ENCODE data around the gene SLC25A21. TPM values are rescaled to one million over a fixed set of nuclear protein-coding genes. Genes with fewer than 3 reads are reported as not detected.
"Not testable (repeated sequence)": the region's sequence is repeated elsewhere in the genome, so short reads cannot be mapped to it uniquely, and the experiment has no call there.

Gene SLC25A21
- total RNA-seq, 1 donor from 2014 or later, result not detected

DNA sequence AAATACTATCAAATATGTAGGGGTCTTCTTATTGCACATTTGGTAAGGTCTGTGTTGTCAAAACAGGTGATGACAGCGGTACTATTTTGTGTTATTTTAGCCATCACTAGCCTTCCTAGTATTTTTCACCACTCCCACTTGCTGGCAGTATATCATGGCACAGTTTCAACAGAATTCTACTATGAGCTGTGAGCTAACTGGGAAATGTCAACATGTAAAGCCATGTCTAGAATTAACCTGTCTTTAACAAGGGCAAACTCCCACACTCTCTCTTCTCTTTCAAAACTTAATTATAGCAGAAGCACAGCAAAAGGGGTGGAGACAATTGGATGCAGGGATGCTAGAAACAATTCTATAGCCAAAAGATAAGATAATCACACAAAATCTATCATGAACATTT is 257.3 kb downstream of the SLC25A21 start:
- intact Hi-C loops (cut with micrococcal nuclease), result no loop called here
- H3K27ac Mint-ChIP-seq, result no peak overlapping the region
- DNase-seq, result no peak
- no peaks in the 10 kb centered on the region for H3K4me1 Mint-ChIP-seq
- H3K27me3 Mint-ChIP-seq, result no peaks in the 10 kb centered on the region
- no peak overlapping the region for H3K4me3 Mint-ChIP-seq
- no peaks in the 10 kb centered on the region for H3K9me3 Mint-ChIP-seq
- H3K36me3 Mint-ChIP-seq (ENCODE audit: low read depth), result no peaks in the 10 kb centered on the region

DNA sequence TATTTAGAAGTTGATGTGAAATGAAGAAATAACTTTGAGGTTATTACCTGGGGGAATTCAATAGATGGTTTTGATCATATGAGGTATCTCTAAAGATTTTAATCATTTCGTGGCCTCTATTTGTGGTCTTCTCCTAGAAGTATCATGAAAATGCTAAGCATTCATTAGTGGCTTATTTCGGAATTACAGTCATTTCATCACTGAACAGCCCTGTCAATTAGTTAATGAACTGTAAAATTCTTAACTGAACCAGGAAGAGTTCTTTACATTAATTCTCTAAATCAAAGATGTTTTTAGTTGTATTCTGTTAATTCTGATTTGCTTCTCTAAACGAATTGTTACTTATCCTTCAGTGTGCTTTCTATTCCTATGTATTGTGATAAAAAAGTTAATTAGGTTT is 261.8 kb downstream of the SLC25A21 start:
- intact Hi-C loops (cut with micrococcal nuclease), result no loop called here
- Mint-ChIP-seq H3K27me3 (no peaks in the 10 kb centered on the region), H3K9me3 (no peaks in the 10 kb centered on the region), H3K27ac (no peak overlapping the region), H3K36me3 (ENCODE audit: low read depth) (no peaks in the 10 kb centered on the region), H3K4me1 (no peaks in the 10 kb centered on the region), H3K4me3 (no peak overlapping the region)
- no peak for DNase-seq

DNA sequence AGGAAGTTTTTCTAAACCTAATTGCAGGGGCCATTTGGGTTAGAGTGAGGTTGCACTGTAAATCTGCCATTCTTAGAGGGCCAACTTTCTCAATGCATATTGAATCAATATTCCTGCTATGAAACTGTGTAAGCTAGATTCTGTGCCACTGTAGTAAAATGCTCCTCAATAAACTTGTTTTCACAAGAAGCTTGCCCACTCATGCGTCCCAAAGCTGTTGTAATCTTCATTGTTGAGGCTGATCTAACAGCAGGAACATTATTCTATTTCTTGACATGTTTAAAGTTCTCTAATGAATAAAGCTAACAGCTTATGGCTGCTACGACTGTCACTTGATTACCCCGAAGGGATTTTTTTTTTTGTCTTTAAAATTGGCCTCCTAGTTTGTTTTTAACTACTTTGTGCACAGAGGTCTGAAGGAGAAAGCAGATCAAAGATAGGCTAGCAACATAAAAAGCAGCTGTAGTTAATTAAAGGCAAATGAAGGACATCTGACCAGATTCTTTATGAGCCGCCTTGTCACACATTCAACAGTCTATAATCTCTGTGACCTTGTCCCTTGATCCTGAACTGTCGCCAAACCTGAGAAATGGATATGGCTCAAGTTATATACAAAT is 267.0 kb downstream of the SLC25A21 start:
- no peak for DNase-seq
- intact Hi-C loops (cut with micrococcal nuclease), result no loop called here
- Mint-ChIP-seq H3K27ac (no peak overlapping the region), H3K9me3 (no peaks in the 10 kb centered on the region), H3K27me3 (no peaks in the 10 kb centered on the region), H3K4me1 (no peaks in the 10 kb centered on the region), H3K4me3 (no peak overlapping the region), H3K36me3 (ENCODE audit: low read depth) (no peaks in the 10 kb centered on the region)

DNA sequence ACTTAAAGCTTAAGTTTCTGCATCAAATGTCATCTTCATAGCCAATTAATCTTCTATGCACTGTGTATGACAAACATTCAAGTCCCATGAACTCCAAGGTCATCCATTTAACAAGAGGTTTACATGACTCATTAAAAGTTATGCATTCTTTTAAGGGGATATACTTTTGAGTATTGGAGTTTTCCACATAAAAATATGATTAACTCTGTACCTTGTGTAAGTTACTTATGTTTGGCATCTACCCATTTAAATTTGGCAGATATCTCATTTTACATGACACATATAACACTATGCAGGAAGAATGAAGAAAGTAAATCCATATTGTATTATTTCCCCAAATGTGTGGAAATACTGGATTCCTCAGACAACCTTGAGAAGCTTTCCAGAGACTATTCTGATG is 270.5 kb downstream of the SLC25A21 start:
- intact Hi-C loops (cut with micrococcal nuclease), result no loop called here
- H3K27ac Mint-ChIP-seq, result no peak overlapping the region
- H3K4me3 Mint-ChIP-seq, result no peak overlapping the region
- H3K9me3 Mint-ChIP-seq, result peaks cover 3% of the 10 kb centered on the region
- H3K27me3 Mint-ChIP-seq, result no peaks in the 10 kb centered on the region
- H3K36me3 Mint-ChIP-seq (ENCODE audit: low read depth), result no peaks in the 10 kb centered on the region
- DNase-seq, result no peak
- H3K4me1 Mint-ChIP-seq, result no peaks in the 10 kb centered on the region

DNA sequence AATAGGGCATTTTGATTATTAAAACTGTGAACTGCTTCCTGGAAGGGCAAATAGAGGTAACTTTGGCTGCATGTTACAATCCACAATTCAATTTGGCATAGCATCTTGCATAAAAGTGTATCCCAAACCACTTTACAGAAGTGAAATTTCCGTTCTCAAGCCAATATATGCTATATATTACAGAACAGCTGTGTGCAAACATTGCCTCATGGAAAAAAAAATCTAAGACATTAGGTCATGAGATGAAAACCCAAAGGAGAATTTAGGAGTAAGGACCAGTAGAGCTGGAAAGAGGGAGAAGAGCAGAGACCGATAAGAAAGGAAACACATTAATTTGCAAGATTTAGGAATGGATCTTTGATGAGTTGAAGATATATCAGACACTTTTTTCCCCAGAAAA is 271.6 kb downstream of the SLC25A21 start:
- H3K4me1 Mint-ChIP-seq, result no peaks in the 10 kb centered on the region
- no peak overlapping the region for H3K27ac Mint-ChIP-seq
- H3K27me3 Mint-ChIP-seq, result no peaks in the 10 kb centered on the region

DNA sequence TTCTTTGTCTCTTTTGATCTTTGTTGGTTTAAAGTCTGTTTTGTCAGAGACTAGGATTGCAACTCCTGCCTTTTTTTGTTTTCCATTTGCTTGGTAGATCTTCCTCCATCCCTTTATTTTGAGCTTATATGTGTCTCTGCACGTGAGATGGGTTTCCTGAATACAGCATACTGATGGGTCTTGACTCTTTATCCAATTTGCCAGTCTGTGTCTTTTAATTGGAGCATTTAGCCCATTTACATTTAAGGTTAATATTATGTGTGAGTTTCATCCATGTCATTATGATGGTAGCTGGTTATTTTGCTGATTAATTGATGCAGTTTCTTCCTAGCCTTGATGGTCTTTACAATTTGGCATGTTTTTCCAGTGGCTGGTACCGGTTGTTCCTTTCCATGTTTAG is 276.1 kb downstream of the SLC25A21 start:
- H3K4me3 Mint-ChIP-seq; H3K27me3 Mint-ChIP-seq; H3K36me3 Mint-ChIP-seq (ENCODE audit: low read depth); H3K4me1 Mint-ChIP-seq; H3K9me3 Mint-ChIP-seq; intact Hi-C loops (cut with micrococcal nuclease); H3K27ac Mint-ChIP-seq; DNase-seq: not testable (repeated sequence)

More for the DNA sequence above, 271.6 kb downstream of the SLC25A21 start:
- Mint-ChIP-seq H3K36me3 (ENCODE audit: low read depth) (no peaks in the 10 kb centered on the region), H3K9me3 (peaks cover 3% of the 10 kb centered on the region), H3K4me3 (no peak overlapping the region)
- intact Hi-C loops (cut with micrococcal nuclease), result no loop called here
- DNase-seq, result no peak

DNA sequence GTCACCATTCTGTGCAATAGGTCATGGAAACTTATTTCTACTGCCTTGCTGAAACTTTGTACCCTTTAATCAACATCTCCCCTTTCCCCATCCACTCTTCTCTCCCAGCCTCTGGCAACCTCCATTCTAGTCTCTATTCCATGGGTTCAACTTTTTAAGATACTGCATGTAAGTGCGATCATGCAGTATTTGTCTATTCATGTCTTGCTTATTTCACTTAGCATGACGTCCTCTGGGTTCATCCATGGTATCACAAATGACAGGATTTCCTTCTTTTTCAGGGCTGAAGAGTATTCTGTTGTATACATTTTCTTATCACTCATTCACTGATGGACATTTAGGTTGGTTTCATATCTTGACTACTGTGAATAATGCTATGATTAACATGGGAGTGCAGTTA is 288.4 kb downstream of the SLC25A21 start:
- Mint-ChIP-seq H3K27ac (no peak overlapping the region), H3K4me3 (no peak overlapping the region), H3K36me3 (ENCODE audit: low read depth) (no peaks in the 10 kb centered on the region), H3K9me3 (peaks cover 3% of the 10 kb centered on the region), H3K27me3 (no peaks in the 10 kb centered on the region), H3K4me1 (no peaks in the 10 kb centered on the region)
- intact Hi-C loops (cut with micrococcal nuclease), result no loop called here
- DNase-seq, result no peak

DNA sequence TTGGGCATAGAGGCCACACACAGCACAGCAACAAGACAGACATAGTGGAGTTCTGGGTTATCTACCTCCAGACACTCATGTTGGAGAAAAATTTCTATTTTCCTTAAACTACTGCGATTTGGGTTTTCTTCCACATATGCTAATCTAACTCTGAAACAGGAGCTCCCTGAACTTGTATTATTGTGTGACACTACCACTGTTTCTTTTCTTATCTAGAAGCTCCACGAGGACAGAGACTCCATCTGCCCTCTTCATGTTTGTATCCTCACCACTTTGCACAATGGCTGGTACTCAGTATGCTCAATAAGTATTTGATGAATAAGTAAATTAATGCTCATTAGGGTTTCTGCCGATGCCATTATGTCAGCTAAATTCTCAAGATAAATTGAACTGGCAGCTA is 292.1 kb downstream of the SLC25A21 start:
- intact Hi-C loops (cut with micrococcal nuclease), result no loop called here
- DNase-seq, result no peak
- H3K27ac Mint-ChIP-seq, result no peak overlapping the region
- no peaks in the 10 kb centered on the region for H3K4me1 Mint-ChIP-seq
- no peak overlapping the region for H3K4me3 Mint-ChIP-seq
- no peaks in the 10 kb centered on the region for H3K36me3 Mint-ChIP-seq (ENCODE audit: low read depth)
- H3K9me3 Mint-ChIP-seq, result peaks cover 3% of the 10 kb centered on the region
- H3K27me3 Mint-ChIP-seq, result no peaks in the 10 kb centered on the region

DNA sequence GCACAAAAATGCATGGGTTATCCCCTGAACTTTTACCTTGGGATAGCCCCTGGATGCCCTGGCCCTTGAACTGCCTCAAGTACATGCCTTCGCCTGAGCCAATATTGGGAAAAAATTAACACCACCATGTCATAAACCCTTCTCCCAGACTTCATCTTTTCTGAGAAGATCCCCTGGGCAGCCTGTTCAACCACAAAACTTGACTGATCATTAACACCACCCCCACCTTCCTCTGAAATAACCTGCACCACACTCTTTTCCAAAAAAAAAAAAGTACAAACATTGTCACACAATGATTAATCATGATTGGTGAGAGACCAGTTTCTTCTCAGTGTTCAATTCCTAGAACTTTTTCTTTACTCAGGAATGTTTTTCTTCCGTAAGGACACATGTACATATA is 292.8 kb downstream of the SLC25A21 start:
- no peak overlapping the region for H3K4me3 Mint-ChIP-seq
- DNase-seq, result no peak
- H3K4me1 Mint-ChIP-seq, result no peaks in the 10 kb centered on the region
- intact Hi-C loops (cut with micrococcal nuclease), result no loop called here
- H3K9me3 Mint-ChIP-seq, result peaks cover 3% of the 10 kb centered on the region
- no peak overlapping the region for H3K27ac Mint-ChIP-seq
- no peaks in the 10 kb centered on the region for H3K36me3 Mint-ChIP-seq (ENCODE audit: low read depth)
- no peaks in the 10 kb centered on the region for H3K27me3 Mint-ChIP-seq

DNA sequence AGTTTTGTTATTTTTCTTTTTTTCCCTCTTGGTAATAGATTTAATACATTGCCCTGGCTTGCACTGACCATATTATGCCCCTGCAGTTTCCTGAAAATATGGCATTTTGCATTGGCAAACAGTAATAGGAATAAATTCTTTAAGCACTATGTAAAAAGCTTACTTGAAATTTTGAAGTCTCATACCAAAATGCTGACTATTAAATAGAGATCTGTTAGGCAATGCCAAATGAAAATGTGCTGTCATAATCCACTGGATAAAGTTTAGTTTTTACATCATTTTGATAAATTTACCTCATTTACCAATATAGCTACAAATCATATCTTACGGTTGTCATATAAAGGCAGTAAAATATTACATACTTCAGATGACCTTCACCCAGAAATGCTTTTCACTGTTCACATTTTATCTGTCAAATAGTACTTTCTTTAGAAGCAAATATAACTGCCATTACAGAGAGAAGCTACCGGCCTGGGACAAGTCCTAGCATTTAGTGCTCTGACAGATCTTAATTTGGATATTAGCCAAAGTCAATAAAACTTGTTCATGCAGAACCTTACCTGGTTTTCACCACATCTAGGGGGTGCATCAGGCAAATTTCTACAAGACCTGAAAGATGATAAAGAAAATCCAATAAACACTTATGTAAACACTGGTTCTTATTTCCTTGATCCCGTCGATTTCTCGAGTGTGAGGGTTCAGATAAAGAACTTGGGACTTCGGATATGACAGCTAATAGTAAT is 297.8 kb downstream of the SLC25A21 start:
- no peaks in the 10 kb centered on the region for H3K4me1 Mint-ChIP-seq
- no peak for DNase-seq
- H3K4me3 Mint-ChIP-seq, result no peak overlapping the region
- H3K36me3 Mint-ChIP-seq (ENCODE audit: low read depth), result no peaks in the 10 kb centered on the region
- no peaks in the 10 kb centered on the region for H3K27me3 Mint-ChIP-seq
- no peaks in the 10 kb centered on the region for H3K9me3 Mint-ChIP-seq
- intact Hi-C loops (cut with micrococcal nuclease), result no loop called here
- H3K27ac Mint-ChIP-seq, result no peak overlapping the region

DNA sequence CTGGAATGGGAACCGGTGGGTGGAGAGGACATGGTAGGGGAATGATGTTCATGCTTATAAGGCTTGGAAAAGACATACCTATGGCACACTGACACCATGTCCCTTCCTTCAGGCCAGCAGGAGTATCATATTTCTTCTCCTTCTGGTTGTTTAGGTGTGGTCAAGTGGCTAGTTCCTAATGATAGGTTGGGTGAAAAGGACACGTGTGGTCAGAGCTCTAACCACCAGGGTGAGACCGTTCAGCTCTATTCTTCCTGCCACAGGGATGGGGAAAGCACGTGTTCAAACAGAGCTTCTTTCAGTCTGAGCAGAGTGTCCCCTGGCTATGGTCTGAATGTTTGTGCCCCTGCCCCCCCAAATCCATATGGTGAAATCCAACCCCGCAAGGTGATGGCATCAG is 301.6 kb downstream of the SLC25A21 start:
- DNase-seq, result no peak
- no peaks in the 10 kb centered on the region for H3K9me3 Mint-ChIP-seq
- no peaks in the 10 kb centered on the region for H3K4me1 Mint-ChIP-seq
- no peak overlapping the region for H3K4me3 Mint-ChIP-seq
- no peak overlapping the region for H3K27ac Mint-ChIP-seq
- intact Hi-C loops (cut with micrococcal nuclease), result no loop called here
- no peaks in the 10 kb centered on the region for H3K36me3 Mint-ChIP-seq (ENCODE audit: low read depth)
- no peaks in the 10 kb centered on the region for H3K27me3 Mint-ChIP-seq

DNA sequence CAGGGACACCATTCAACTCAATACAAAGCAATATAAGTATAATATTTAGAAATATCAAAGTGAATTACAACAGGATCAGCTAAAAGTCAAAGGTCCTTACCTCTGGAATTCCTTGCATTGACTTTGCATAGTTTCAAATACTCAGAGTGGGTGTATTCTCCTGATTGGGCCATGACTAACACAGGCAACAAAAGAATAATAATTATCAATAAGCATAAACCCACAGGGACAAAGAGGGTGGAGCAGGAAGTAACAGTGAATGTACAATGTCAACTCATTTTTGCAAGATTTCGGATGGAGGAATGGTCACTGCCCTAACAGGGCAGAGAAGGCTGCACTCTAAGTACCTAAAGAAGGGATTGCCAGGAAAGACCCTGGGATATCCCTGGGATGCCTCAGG is 303.3 kb downstream of the SLC25A21 start:
- no peak overlapping the region for H3K4me3 Mint-ChIP-seq

DNA sequence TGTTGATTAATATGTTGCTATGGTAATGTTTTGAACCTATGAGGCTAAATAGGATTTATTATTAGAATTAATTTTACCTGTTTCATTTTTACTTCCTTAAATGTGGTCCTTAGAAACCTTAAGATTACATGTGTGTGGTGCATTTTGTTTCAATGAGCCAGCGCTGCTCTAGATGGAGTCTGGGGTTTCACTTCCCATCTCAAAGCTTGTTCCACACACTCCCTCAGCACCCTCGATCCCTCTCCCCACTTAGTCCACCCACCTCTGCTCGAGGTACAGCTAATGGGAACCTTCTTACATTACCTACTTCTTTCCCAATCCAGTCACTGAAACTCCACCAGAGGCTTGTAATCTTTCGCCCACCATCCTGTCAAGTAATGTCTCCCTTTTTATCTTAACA is 305.5 kb downstream of the SLC25A21 start:
- H3K4me3 Mint-ChIP-seq, result no peak overlapping the region
- no peaks in the 10 kb centered on the region for H3K36me3 Mint-ChIP-seq (ENCODE audit: low read depth)
- no peak for DNase-seq
- no peaks in the 10 kb centered on the region for H3K9me3 Mint-ChIP-seq
- no peak overlapping the region for H3K27ac Mint-ChIP-seq
- intact Hi-C loops (cut with micrococcal nuclease), result no loop called here
- no peaks in the 10 kb centered on the region for H3K4me1 Mint-ChIP-seq
- no peaks in the 10 kb centered on the region for H3K27me3 Mint-ChIP-seq

More for the DNA sequence above, 303.3 kb downstream of the SLC25A21 start:
- DNase-seq, result no peak
- no peaks in the 10 kb centered on the region for H3K4me1 Mint-ChIP-seq
- no peaks in the 10 kb centered on the region for H3K9me3 Mint-ChIP-seq
- no peak overlapping the region for H3K27ac Mint-ChIP-seq
- H3K36me3 Mint-ChIP-seq (ENCODE audit: low read depth), result no peaks in the 10 kb centered on the region
- intact Hi-C loops (cut with micrococcal nuclease), result no loop called here
- H3K27me3 Mint-ChIP-seq, result no peaks in the 10 kb centered on the region

DNA sequence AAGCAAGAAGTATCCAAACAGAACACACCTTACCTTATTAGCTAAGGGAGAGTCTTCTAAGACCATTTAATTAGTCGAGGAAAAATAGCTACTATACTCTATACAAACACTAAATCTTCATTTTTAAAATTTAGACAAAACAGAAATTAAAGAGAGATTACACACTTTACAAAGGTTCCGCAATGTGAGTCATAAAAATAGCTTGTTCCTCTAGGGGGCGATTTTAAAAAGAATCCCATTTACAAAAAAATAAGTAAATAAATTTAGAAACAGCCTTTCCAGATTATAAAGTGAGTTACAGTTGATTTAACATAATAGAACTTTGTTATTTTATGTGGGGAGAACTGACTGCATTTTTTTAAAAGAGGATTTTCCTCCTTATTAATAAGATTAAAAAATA is 309.1 kb downstream of the SLC25A21 start:
- Mint-ChIP-seq H3K36me3 (ENCODE audit: low read depth) (no peaks in the 10 kb centered on the region), H3K9me3 (no peaks in the 10 kb centered on the region), H3K27me3 (no peaks in the 10 kb centered on the region), H3K4me1 (no peaks in the 10 kb centered on the region), H3K4me3 (no peak overlapping the region), H3K27ac (no peak overlapping the region)
- no peak for DNase-seq
- intact Hi-C loops (cut with micrococcal nuclease), result no loop called here

DNA sequence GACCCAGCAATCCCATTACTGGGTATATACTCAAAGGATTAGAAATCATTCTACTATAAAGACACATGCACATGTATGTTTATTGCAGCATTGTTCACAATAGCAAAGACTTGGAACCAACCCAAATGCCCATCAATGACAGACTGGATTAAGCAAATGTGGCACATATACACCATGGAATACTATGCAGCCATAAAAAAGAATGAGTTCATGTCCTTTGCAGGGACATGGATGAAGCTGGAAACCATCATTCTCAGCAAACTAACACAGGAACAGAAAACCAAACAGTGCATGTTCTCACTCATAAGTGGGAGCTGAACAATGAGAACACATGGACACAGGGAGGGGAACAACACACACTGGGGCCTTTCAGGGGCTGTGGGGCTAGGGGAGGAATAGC is 310.2 kb downstream of the SLC25A21 start:
- H3K27me3 Mint-ChIP-seq; H3K36me3 Mint-ChIP-seq (ENCODE audit: low read depth); H3K9me3 Mint-ChIP-seq; H3K4me1 Mint-ChIP-seq; DNase-seq; intact Hi-C loops (cut with micrococcal nuclease); H3K27ac Mint-ChIP-seq; H3K4me3 Mint-ChIP-seq: not testable (repeated sequence)
